Endothelial cell of umbilical vein (primary cell): ENCODE measurements around the gene LAD1. TPM values are rescaled to one million over a fixed set of nuclear protein-coding genes. Genes with fewer than 3 reads are reported as not detected.

Source experiments
- BruUV-seq: library from RNA; stranded (reverse); fragments of 400-500 nt; replicated peaks from 2 replicates; lab custom pipeline; 2021; lab: Mats Ljungman, UMichigan
- CTCF ChIA-PET: fragments of 300-600, 350-600 bp; sonication (Branson Sonifier 250); formaldehyde crosslinking; loops from one replicate; lab custom pipeline; 2021; ENCODE audit warnings: antibody characterized with exemption, inconsistent platforms; lab: Charles Lee
- POLR2A ChIA-PET: fragments of 300-600, 350-600 bp; sonication (Branson Sonifier 250); formaldehyde crosslinking; loops from one replicate; lab custom pipeline; 2021; ENCODE audit warnings: antibody characterized with exemption, inconsistent platforms; lab: Charles Lee
- DNase-seq: peaks from one replicate; pipeline ENCODE4 v3.0.0-alpha.2; 2011; ENCODE audit warnings: low read depth, low spot score
- FAIRE-seq: peaks from 2 replicates; lab custom pipeline; 2011; peaks lifted over from hg19 to GRCh38; lab: Jason Lieb, UNC
- H2AFZ ChIP-seq: 2 replicates; pipeline ENCODE4 v1.6.0; 2012; ENCODE audit warnings: low read depth, low read length, control low read depth, inconsistent platforms
- H3K27ac ChIP-seq: 2 replicates; pipeline ENCODE4 v1.5.1; 2011; ENCODE audit warnings: low read depth, mild to moderate bottlenecking, control low read depth, low read length, moderate library complexity; ENCODE audit not compliant: insufficient read depth
- H3K27me3 ChIP-seq, 2 experiments: 2 replicates each; pipeline versions ENCODE4 v1.6.0 to v1.6.1; 2011; ENCODE audit warnings: low read length in 2 of 2, mixed read lengths in 1 of 2; ENCODE audit not compliant: control insufficient read depth in 2 of 2, insufficient read depth in 2 of 2
- H3K36me3 ChIP-seq, 2 experiments: 2 replicates in 1 of 2; 3 replicates in 1 of 2; pipeline ENCODE4 v1.5.1; 2011; ENCODE audit warnings: low read length in 2 of 2, mild to moderate bottlenecking in 1 of 2, moderate library complexity in 1 of 2; ENCODE audit not compliant: control insufficient read depth in 2 of 2, insufficient read depth in 2 of 2; ENCODE audit errors: extremely low read depth in 1 of 2
- H3K4me1 ChIP-seq: 3 replicates; pipeline ENCODE4 v1.5.1; 2011; ENCODE audit warnings: mild to moderate bottlenecking, low read length; ENCODE audit not compliant: control insufficient read depth, insufficient read depth; ENCODE audit errors: extremely low read depth
- H3K4me2 ChIP-seq: 2 replicates; pipeline ENCODE4 v1.6.1; 2011; ENCODE audit warnings: low read length, control low read depth, mixed read lengths; ENCODE audit not compliant: insufficient read depth
- H3K4me3 ChIP-seq, 3 experiments: fragments of 200-600 bp in 1 of 3; sonication (generic), shearing (Covaris generic) in 1 of 3; replicated peaks in 1 of 3; 2 replicates each; pipeline ENCODE4 v1.5.1; 2011 to 2016; ENCODE audit warnings: control low read depth in 3 of 3, low read length in 3 of 3, mild to moderate bottlenecking in 2 of 3, inconsistent platforms in 1 of 3, low read depth in 1 of 3, moderate library complexity in 1 of 3; ENCODE audit not compliant: insufficient read depth in 1 of 3
- H3K79me2 ChIP-seq: 2 replicates; pipeline ENCODE4 v1.6.0; 2012; ENCODE audit warnings: low read length, inconsistent platforms; ENCODE audit not compliant: control insufficient read depth, insufficient read depth
- H3K9ac ChIP-seq: replicated peaks from 2 replicates; pipeline ENCODE3; 2011; ENCODE audit warnings: low read length, control low read depth; ENCODE audit not compliant: insufficient read depth; ENCODE audit errors: extremely low read depth
- H3K9me1 ChIP-seq: replicated peaks from 3 replicates; pipeline ENCODE4 v1.6.0; 2011; ENCODE audit warnings: mild to moderate bottlenecking, low read length; ENCODE audit not compliant: control insufficient read depth, insufficient read depth; ENCODE audit errors: extremely low read depth
- H3K9me3 ChIP-seq: replicated peaks from 2 replicates; pipeline ENCODE4 v1.5.1; 2012; ENCODE audit warnings: low read length, inconsistent platforms; ENCODE audit not compliant: control insufficient read depth, insufficient read depth
- H4K20me1 ChIP-seq: replicated peaks from 2 replicates; pipeline ENCODE3; 2011; ENCODE audit warnings: mild to moderate bottlenecking, low read length; ENCODE audit not compliant: control insufficient read depth, insufficient read depth; ENCODE audit errors: extremely low read depth
- FOS ChIP-seq: IDR thresholded peaks from 2 replicates; pipeline ENCODE4 v1.6.1; 2011; ENCODE audit warnings: mild to moderate bottlenecking, low read length, moderate library complexity, borderline replicate concordance; ENCODE audit not compliant: insufficient read depth
- GATA2 ChIP-seq: IDR thresholded peaks from 2 replicates; pipeline ENCODE4 v1.7.0; 2011; ENCODE audit warnings: low read depth, mild to moderate bottlenecking, moderate library complexity, mixed read lengths, low read length; ENCODE audit not compliant: insufficient read length, insufficient read depth
- JUN ChIP-seq: IDR thresholded peaks from 2 replicates; pipeline ENCODE4 v1.6.1; 2011; ENCODE audit warnings: borderline replicate concordance, low read depth; ENCODE audit not compliant: insufficient read length, insufficient read depth
- MYC ChIP-seq: IDR thresholded peaks from one replicate; pipeline ENCODE4 v1.6.1; 2011; ENCODE audit warnings: mild to moderate bottlenecking, low read depth, low read length
- POLR2AphosphoS5 ChIP-seq: IDR thresholded peaks from 2 replicates; pipeline ENCODE4 v1.6.1; 2012; ENCODE audit warnings: low read depth, mild to moderate bottlenecking, control low read depth, low read length, moderate library complexity; ENCODE audit not compliant: insufficient read depth
- dilution Hi-C: fragments of 300-500 bp; cut with MboI; formaldehyde crosslinking; loops from one replicate; pipeline ENCODE4 v1.15.0; 2019; ENCODE audit warnings: low sequenced_read_pairs; ENCODE audit not compliant: extremely low pct_ligation_motif_present
- intact Hi-C: fragments of 100-400 bp; cut with micrococcal nuclease; formaldehyde crosslinking; loops from one replicate; pipeline ENCODE4 v1.10.0; 2022
- polyA plus RNA-seq, 4 experiments: library from polyadenylated mRNA; depleted of rRNA in 3 of 4; stranded (reverse) in 3 of 4; unstranded in 1 of 4; fragments of >200 nt; gene quantifications; 2 replicates each; pipeline versions ENCODE4 v1.2.1 to v1.2.3, GENCODE V29; 2011 to 2012; ENCODE audit warnings: missing spikeins in 1 of 4
- total RNA-seq: library from RNA; stranded (reverse); gene quantifications from 2 replicates; pipeline ENCODE4 v1.2.3, GENCODE V29; 2021
- TF ChIP-seq, protein P1 (sequence below), 2 donors: IDR thresholded peaks; 1 replicate in 1 of 2; 2 replicates in 1 of 2; pipeline ENCODE4 v1.5.1; 2011; ENCODE audit warnings: low read length in 2 of 2, mild to moderate bottlenecking in 2 of 2, moderate library complexity in 2 of 2, control low read depth in 1 of 2, inconsistent platforms in 1 of 2, low read depth in 1 of 2; ENCODE audit not compliant: insufficient read depth in 1 of 2; ENCODE audit errors: extremely low read depth in 1 of 2

The LAD1 gene
- total and polyA plus RNA-seq, 2 donors (not counting 3 experiments of a cell fraction or from before 2014, with no cell fraction given) = not detected

DNA sequence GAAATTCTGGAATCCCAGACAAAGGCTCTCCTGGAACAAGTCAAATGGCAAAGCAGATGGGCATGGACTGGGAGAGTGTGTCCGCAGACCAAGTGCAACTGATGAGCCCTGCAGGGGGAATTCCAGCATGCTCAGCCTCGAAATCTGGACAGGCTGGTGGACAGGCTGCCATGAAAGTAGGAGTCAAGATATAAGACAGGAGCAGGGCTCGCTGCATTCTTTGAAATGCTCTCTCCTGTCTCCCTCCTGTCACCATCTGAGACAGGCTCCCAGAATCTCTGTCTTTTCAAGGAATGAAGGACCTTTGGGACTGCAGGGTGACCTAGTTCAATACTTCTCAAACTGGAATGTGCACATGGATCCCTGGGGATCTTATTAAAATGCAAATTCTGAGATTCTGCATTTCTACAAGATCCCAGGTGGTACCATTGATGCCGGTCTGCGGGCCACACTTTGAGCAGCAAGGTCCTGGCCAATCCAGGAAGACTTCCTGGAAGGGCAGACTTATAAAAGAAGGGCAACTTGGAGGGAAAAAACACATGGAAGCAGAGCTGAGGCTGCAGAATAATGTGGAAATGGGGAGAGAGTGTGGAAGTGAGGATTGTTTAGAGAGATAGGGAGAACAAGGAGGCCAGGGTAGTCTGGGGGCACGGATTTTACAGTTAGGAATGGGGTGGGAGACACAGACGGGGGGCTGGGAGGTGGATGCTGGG is 51.5 kb downstream of the LAD1 start:
- intact Hi-C loops = loop anchor here (1.0 kb wide), 2 partner anchors 14 to 61 kb away; no protein-coding TSS in a partner anchor
- POLR2A ChIA-PET = interaction anchor here (0.7 kb wide), 1 partner anchor 28 kb away, joined by 3 read pairs; no protein-coding TSS in a partner anchor
- Histone ChIP-seq H3K9me1 (no peaks in the 10 kb centered on the region), H3K4me3 (no peak overlapping the region), H4K20me1 (no peaks in the 10 kb centered on the region), H3K27me3 (peaks cover 6 to 7% of the 10 kb centered on the region in 2 experiments), H3K9me3 (no peaks in the 10 kb centered on the region), H3K4me2 (no peak overlapping the region), H3K79me2 (no peaks in the 10 kb centered on the region), H3K36me3 (no peaks in the 10 kb centered on the region), H3K9ac (no peak overlapping the region), H3K4me1 (no peaks in the 10 kb centered on the region), H2AFZ (no peak overlapping the region), H3K27ac (no peak overlapping the region)
- dilution Hi-C loops = no loop called here
- FAIRE-seq (no peak), DNase-seq (no peak)
- CTCF ChIA-PET = interaction anchor here (0.9 to 4.0 kb wide), 33 partner anchors 11 to 376 kb away, joined by 3 to 36 read pairs (median 5); no protein-coding TSS in a partner anchor
- BruUV-seq = no TSS peak
- TF ChIP-seq FOS (no peak), GATA2 (no peak), POLR2AphosphoS5 (no peak), JUN (no peak), MYC (no peak)
- TF ChIP-seq, protein P1, sequence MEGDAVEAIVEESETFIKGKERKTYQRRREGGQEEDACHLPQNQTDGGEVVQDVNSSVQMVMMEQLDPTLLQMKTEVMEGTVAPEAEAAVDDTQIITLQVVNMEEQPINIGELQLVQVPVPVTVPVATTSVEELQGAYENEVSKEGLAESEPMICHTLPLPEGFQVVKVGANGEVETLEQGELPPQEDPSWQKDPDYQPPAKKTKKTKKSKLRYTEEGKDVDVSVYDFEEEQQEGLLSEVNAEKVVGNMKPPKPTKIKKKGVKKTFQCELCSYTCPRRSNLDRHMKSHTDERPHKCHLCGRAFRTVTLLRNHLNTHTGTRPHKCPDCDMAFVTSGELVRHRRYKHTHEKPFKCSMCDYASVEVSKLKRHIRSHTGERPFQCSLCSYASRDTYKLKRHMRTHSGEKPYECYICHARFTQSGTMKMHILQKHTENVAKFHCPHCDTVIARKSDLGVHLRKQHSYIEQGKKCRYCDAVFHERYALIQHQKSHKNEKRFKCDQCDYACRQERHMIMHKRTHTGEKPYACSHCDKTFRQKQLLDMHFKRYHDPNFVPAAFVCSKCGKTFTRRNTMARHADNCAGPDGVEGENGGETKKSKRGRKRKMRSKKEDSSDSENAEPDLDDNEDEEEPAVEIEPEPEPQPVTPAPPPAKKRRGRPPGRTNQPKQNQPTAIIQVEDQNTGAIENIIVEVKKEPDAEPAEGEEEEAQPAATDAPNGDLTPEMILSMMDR (IDR thresholded peaks at IDR 0.05; ENCODE audit: extremely low read depth in 1 of 2, insufficient read depth in 1 of 2, low read depth in 1 of 2, low read length in 2 of 2) = no peak
